Measurements from ENCODE around the gene MRPS27.

DNA sequence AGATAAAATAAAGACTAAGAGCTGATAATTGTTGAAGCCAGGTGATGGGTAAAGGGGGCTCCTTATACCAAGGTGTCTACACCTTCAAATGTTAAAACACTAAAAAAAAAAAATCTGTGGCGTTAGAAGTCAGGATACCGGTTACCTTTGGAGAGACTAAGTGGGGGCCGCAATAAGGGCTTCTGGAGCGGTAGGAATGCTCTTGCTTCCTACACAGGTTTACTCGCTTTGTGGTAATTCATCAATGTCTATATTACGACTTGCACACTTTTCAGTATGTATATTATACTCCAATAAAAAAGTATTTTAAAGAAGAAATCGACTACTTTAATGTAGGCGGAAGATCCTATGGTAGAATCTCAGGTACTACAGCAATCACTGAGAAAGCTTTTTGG lies 12.5 kb downstream of the MRPS27 start:
- TF ChIP-seq, protein P1, sequence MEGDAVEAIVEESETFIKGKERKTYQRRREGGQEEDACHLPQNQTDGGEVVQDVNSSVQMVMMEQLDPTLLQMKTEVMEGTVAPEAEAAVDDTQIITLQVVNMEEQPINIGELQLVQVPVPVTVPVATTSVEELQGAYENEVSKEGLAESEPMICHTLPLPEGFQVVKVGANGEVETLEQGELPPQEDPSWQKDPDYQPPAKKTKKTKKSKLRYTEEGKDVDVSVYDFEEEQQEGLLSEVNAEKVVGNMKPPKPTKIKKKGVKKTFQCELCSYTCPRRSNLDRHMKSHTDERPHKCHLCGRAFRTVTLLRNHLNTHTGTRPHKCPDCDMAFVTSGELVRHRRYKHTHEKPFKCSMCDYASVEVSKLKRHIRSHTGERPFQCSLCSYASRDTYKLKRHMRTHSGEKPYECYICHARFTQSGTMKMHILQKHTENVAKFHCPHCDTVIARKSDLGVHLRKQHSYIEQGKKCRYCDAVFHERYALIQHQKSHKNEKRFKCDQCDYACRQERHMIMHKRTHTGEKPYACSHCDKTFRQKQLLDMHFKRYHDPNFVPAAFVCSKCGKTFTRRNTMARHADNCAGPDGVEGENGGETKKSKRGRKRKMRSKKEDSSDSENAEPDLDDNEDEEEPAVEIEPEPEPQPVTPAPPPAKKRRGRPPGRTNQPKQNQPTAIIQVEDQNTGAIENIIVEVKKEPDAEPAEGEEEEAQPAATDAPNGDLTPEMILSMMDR (IDR thresholded peaks at IDR 0.05), result no peak
- TF ChIP-seq RCOR1 (IDR thresholded peaks at IDR 0.05; ENCODE audit: low read depth, low read length), result no peak
- no peak for TF ChIP-seq NPAS2 (CRISPR knock-in tag; IDR thresholded peaks at IDR 0.05; ENCODE audit: borderline replicate concordance)
- TF ChIP-seq, protein P2, sequence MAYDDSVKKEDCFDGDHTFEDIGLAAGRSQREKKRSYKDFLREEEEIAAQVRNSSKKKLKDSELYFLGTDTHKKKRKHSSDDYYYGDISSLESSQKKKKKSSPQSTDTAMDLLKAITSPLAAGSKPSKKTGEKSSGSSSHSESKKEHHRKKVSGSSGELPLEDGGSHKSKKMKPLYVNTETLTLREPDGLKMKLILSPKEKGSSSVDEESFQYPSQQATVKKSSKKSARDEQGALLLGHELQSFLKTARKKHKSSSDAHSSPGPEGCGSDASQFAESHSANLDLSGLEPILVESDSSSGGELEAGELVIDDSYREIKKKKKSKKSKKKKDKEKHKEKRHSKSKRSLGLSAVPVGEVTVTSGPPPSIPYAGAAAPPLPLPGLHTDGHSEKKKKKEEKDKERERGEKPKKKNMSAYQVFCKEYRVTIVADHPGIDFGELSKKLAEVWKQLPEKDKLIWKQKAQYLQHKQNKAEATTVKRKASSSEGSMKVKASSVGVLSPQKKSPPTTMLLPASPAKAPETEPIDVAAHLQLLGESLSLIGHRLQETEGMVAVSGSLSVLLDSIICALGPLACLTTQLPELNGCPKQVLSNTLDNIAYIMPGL (CRISPR knock-in tag; IDR thresholded peaks at IDR 0.05; ENCODE audit: borderline replicate concordance), result no peak
- TF ChIP-seq RAD21 (conservative IDR thresholded peaks at IDR 0.05 in 1 of 2, IDR thresholded peaks at IDR 0.05 in 1 of 2), result no peak
- TF ChIP-seq, protein P3, sequence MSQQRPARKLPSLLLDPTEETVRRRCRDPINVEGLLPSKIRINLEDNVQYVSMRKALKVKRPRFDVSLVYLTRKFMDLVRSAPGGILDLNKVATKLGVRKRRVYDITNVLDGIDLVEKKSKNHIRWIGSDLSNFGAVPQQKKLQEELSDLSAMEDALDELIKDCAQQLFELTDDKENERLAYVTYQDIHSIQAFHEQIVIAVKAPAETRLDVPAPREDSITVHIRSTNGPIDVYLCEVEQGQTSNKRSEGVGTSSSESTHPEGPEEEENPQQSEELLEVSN (IDR thresholded peaks at IDR 0.05; ENCODE audit: borderline replicate concordance, low read depth), result no peak
- no peak for TF ChIP-seq KDM5A (IDR thresholded peaks at IDR 0.05)
- TF ChIP-seq ZNF302 (CRISPR knock-in tag; IDR thresholded peaks at IDR 0.05), result no peak
- no peak for TF ChIP-seq POLR2A (IDR thresholded peaks at IDR 0.05; ENCODE audit: low read length)
